Left cardiac atrium (tissue), 2 donors: Measurements from ENCODE around the gene POP4. TPM values are rescaled to one million over a fixed set of nuclear protein-coding genes. Genes with fewer than 3 reads are reported as not detected.

Source experiments
- total RNA-seq, 2 donors: library from RNA; stranded (reverse); fragmentation: NEBNext Ultra II Directional; extraction: Animal tissue kit (Norgen Biotek cat#: 25700); gene quantifications; one replicate each; pipeline ENCODE4 v1.2.1, GENCODE V29; 2021
- donor health status: DM: no; HTN: yes; CAD: no; lungs with severe emphysema.
- donor health status: DM: yes; HTN: yes; CAD: no.

The POP4 gene
- total RNA-seq, 2 donors from 2014 or later = 48.7 to 50.8 TPM

Other genes starting within 250 kb of the POP4 start
- not detected for gene VSTM2B, start 80.3 kb upstream of the POP4 start, total RNA-seq
- 10 to 100 TPM; 28.1 to 32.8 TPM for gene PLEKHF1, start 59.2 kb downstream of the POP4 start, total RNA-seq
- 10 to 100 TPM; 48.2 to 52.0 TPM for gene C19orf12, start 109.0 kb downstream of the POP4 start, total RNA-seq
- 1 to 10 TPM; 1.8 to 3.0 TPM for gene CCNE1, start 205.7 kb downstream of the POP4 start, total RNA-seq